ENCODE results near the gene ZFPM1.

ZFPM1 gene

GRCh38 chr16:88447881-88448280, 5.2 kb upstream of the ZFPM1 start:
- TF ChIP-seq POLR2AphosphoS5 (IDR thresholded peaks at IDR 0.05; ENCODE audit: borderline replicate concordance, low read depth, low read length) (no peak), EZH2 (IDR thresholded peaks at IDR 0.05) (no peak), FOXP2 (optimal IDR thresholded peaks at IDR 0.05; ENCODE audit: control extremely low read depth, extremely low read length, insufficient read depth) (no peak)
- Histone ChIP-seq H3K9ac (ENCODE audit: insufficient read length) (no peak overlapping the region), H3K4me3 (no peak overlapping the region), H3K27ac (no peak overlapping the region), H3K9me3 (ENCODE audit: low read depth, low read length) (no peaks in the 10 kb centered on the region), H3K36me3 (ENCODE audit: insufficient read depth, low read length) (no peaks in the 10 kb centered on the region)
- DNase-seq (ENCODE audit: low read depth, low spot score): no peak

- no peaks in the 10 kb centered on the region for H3K9me3 ChIP-seq (ENCODE audit: low read depth, low read length)
- no peak overlapping the region for H3K9ac ChIP-seq (ENCODE audit: insufficient read length)
- no peak overlapping the region for H3K27ac ChIP-seq
- no peak for DNase-seq (ENCODE audit: low read depth, low spot score)
- TF ChIP-seq POLR2AphosphoS5 (IDR thresholded peaks at IDR 0.05; ENCODE audit: borderline replicate concordance, low read depth, low read length) (no peak), FOXP2 (optimal IDR thresholded peaks at IDR 0.05; ENCODE audit: control extremely low read depth, extremely low read length, insufficient read depth) (no peak), EZH2 (IDR thresholded peaks at IDR 0.05) (no peak)
- H3K4me3 ChIP-seq: no peak overlapping the region
- no peaks in the 10 kb centered on the region for H3K36me3 ChIP-seq (ENCODE audit: insufficient read depth, low read length)
Observed at GRCh38 chr16:88448461-88449266, 4.4 kb upstream of the ZFPM1 start.

GRCh38 chr16:88449267-88449561, 3.9 kb upstream of the ZFPM1 start:
- H3K9me3 ChIP-seq (ENCODE audit: low read depth, low read length): no peaks in the 10 kb centered on the region
- no peak overlapping the region for H3K4me3 ChIP-seq
- DNase-seq (ENCODE audit: low read depth, low spot score): no peak
- H3K36me3 ChIP-seq (ENCODE audit: insufficient read depth, low read length): no peaks in the 10 kb centered on the region
- no peak for TF ChIP-seq EZH2 (IDR thresholded peaks at IDR 0.05)
- TF ChIP-seq POLR2AphosphoS5 (IDR thresholded peaks at IDR 0.05; ENCODE audit: borderline replicate concordance, low read depth, low read length): no peak
- no peak for TF ChIP-seq FOXP2 (optimal IDR thresholded peaks at IDR 0.05; ENCODE audit: control extremely low read depth, extremely low read length, insufficient read depth)
- no peak overlapping the region for H3K9ac ChIP-seq (ENCODE audit: insufficient read length)
- no peak overlapping the region for H3K27ac ChIP-seq

GRCh38 chr16:88451586-88452481, 1.2 kb upstream of the ZFPM1 start:
- no peak overlapping the region for H3K9ac ChIP-seq (ENCODE audit: insufficient read length)
- H3K4me3 ChIP-seq: no peak overlapping the region
- DNase-seq (ENCODE audit: low read depth, low spot score): no peak
- no peaks in the 10 kb centered on the region for H3K9me3 ChIP-seq (ENCODE audit: low read depth, low read length)
- no peak overlapping the region for H3K27ac ChIP-seq
- H3K36me3 ChIP-seq (ENCODE audit: insufficient read depth, low read length): no peaks in the 10 kb centered on the region
- no peak for TF ChIP-seq EZH2 (IDR thresholded peaks at IDR 0.05)
- no peak for TF ChIP-seq POLR2AphosphoS5 (IDR thresholded peaks at IDR 0.05; ENCODE audit: borderline replicate concordance, low read depth, low read length)
- no peak for TF ChIP-seq FOXP2 (optimal IDR thresholded peaks at IDR 0.05; ENCODE audit: control extremely low read depth, extremely low read length, insufficient read depth)

GRCh38 chr16:88452482-88453216, 431 bp upstream of the ZFPM1 start:
- peak overlapping the region; percentile 79 for H3K4me3 ChIP-seq
- TF ChIP-seq POLR2AphosphoS5 (IDR thresholded peaks at IDR 0.05; ENCODE audit: borderline replicate concordance, low read depth, low read length) (no peak), FOXP2 (optimal IDR thresholded peaks at IDR 0.05; ENCODE audit: control extremely low read depth, extremely low read length, insufficient read depth) (no peak), EZH2 (IDR thresholded peaks at IDR 0.05) (no peak)
- no peaks in the 10 kb centered on the region for H3K9me3 ChIP-seq (ENCODE audit: low read depth, low read length)
- no peak overlapping the region for H3K9ac ChIP-seq (ENCODE audit: insufficient read length)
- DNase-seq (ENCODE audit: low read depth, low spot score): peak; percentile 28
- no peaks in the 10 kb centered on the region for H3K36me3 ChIP-seq (ENCODE audit: insufficient read depth, low read length)
- H3K27ac ChIP-seq: no peak overlapping the region

- Histone ChIP-seq H3K36me3 (ENCODE audit: insufficient read depth, low read length) (no peaks in the 10 kb centered on the region), H3K9ac (ENCODE audit: insufficient read length) (no peak overlapping the region), H3K27ac (no peak overlapping the region), H3K4me3 (peak overlapping the region; percentile 59), H3K9me3 (ENCODE audit: low read depth, low read length) (no peaks in the 10 kb centered on the region)
- DNase-seq (ENCODE audit: low read depth, low spot score): no peak
- TF ChIP-seq POLR2AphosphoS5 (IDR thresholded peaks at IDR 0.05; ENCODE audit: borderline replicate concordance, low read depth, low read length) (no peak), FOXP2 (optimal IDR thresholded peaks at IDR 0.05; ENCODE audit: control extremely low read depth, extremely low read length, insufficient read depth) (no peak)
Observed at GRCh38 chr16:88453611-88454522, 787 bp downstream of the ZFPM1 start.

- no peak overlapping the region for H3K27ac ChIP-seq
- no peaks in the 10 kb centered on the region for H3K36me3 ChIP-seq (ENCODE audit: insufficient read depth, low read length)
- DNase-seq (ENCODE audit: low read depth, low spot score): no peak
- peak overlapping the region; percentile 59 for H3K4me3 ChIP-seq
- no peaks in the 10 kb centered on the region for H3K9me3 ChIP-seq (ENCODE audit: low read depth, low read length)
- no peak overlapping the region for H3K9ac ChIP-seq (ENCODE audit: insufficient read length)
- TF ChIP-seq FOXP2 (optimal IDR thresholded peaks at IDR 0.05; ENCODE audit: control extremely low read depth, extremely low read length, insufficient read depth): no peak
- no peak for TF ChIP-seq EZH2 (IDR thresholded peaks at IDR 0.05)
- TF ChIP-seq POLR2AphosphoS5 (IDR thresholded peaks at IDR 0.05; ENCODE audit: borderline replicate concordance, low read depth, low read length): no peak
Observed at GRCh38 chr16:88454523-88454947, 1.5 kb downstream of the ZFPM1 start.
